ENCODE data around the gene CD79B.

The CD79B gene

DNA sequence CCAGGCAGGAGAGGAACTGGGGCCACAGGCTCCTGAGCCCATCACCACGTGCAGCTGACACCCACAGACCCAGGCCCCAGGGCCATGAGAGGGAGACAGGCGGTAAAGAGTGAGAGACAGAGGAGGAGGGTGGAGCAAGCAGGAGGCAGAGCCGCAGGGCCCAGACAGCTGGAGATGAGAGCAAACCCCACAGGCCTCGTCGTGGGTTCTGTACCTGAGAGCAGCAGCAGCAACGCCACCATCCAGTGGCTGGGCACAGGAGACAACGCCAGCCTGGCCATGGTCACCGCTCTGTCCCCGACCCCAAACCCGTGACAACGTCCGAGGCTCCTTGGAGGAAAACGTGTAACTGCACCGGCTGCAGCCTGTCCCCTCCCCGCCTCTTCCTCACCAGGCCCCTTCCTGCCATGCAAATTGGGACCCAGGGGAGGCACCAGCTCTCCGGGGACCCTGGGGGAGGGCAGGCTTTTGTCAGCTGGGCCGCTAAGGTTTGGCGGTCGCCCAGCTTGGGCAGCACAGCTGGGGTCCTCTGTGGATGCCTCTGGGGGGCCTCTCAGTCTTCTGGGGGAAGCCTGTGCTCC, at the start of gene CD79B:
CD79B (minus strand) TSS at position 351 of the 581 bp plus-strand sequence; CDS start at position 281, 70 bp downstream.
- TF ChIP-seq, protein P1, sequence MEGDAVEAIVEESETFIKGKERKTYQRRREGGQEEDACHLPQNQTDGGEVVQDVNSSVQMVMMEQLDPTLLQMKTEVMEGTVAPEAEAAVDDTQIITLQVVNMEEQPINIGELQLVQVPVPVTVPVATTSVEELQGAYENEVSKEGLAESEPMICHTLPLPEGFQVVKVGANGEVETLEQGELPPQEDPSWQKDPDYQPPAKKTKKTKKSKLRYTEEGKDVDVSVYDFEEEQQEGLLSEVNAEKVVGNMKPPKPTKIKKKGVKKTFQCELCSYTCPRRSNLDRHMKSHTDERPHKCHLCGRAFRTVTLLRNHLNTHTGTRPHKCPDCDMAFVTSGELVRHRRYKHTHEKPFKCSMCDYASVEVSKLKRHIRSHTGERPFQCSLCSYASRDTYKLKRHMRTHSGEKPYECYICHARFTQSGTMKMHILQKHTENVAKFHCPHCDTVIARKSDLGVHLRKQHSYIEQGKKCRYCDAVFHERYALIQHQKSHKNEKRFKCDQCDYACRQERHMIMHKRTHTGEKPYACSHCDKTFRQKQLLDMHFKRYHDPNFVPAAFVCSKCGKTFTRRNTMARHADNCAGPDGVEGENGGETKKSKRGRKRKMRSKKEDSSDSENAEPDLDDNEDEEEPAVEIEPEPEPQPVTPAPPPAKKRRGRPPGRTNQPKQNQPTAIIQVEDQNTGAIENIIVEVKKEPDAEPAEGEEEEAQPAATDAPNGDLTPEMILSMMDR (conservative IDR thresholded peaks at IDR 0.05), result no peak
- H3K27ac ChIP-seq, result no peak within 1 kb of the TSS

DNA sequence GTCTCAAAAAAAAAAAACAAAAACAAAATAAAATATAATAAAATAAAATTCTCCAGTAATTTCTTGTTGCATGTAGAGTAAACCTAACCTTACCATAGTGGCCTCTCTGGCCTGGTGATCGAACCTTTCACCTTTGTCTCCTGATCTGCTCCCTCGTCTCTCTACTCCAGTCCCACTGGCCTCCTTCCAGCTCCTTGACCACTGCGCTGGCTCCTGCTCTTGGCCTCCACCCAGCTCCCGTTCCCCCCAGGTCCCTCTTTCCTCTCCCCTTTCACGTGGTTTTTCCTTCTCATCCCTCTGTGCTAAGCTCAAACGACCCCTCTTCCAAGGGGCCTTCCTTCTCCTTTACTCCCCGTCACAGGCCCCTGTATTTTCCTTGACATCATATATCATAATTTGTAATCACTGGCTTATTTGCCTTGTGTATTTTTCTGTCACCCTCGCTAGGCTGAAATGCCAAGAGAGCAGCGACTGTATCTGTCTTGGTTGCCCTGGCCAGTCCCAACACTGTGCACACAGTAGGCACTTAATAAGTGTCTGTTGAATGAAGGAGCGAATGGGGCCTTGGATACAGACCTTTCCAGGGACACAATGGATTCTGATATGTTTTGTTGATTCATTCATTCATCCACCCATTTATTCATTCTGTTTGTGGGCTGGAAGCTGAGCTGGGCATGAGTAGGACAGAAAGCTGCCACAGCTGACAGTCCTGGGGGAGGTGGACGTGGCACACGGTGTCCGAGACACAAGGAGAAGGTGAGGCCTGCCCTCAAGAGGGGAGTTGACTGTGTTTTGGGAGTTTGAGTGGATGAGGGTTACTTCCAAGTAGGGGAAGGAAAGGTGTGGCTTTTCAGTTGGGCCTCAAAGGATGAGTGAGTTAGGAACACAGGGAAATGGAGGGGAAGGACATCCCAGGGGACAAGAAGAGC, 46.4 kb upstream of the CD79B start:
- H3K27ac ChIP-seq, result no peak overlapping the region
- TF ChIP-seq, protein P1 (conservative IDR thresholded peaks at IDR 0.05), result no peak

DNA sequence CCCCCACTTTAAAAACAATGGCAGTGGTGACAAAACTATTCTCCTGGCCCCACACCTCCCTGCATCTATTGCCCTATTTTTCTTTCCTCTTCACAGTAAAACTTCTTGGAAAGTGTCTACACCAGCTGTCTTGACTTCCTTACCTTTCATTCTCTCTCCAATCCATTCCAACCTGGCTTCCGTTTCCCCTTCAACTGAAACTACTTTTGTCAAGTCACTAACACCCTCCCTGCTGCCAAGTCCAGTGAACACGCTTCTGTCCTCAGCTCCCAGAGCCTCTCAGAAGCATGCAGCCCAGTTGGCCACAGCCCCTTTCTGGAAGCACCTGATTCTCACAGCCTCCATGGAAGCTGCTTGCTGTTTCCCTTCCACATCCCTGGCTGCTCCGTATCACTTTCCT, 44.6 kb upstream of the CD79B start:
- no peak overlapping the region for H3K27ac ChIP-seq

DNA sequence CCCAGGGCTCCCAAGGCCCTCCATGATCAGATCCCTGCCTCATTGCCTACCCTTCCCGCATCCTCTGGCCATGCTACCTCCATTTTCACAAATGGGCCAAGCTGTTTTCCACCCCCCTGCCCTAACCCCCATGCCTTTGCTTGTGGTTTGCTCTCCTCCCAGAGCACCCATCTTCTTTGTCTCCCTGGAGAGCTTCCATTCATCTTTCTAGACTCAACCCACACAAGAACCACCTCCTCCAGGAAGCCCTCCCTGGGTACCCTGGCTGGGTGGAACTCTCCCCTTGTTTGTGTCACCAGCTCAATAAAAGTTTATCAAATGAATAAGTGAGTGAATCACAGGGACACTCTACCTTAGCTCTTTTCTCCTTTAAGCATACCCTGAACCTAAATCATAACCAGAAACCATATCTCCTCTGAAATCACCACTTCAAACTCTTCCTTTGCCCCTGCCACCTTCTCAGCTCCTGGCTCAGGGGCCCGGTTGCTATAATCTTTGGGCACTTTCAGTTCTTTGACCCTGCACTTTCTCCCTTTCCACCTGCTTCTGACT, 43.5 kb upstream of the CD79B start:
- TF ChIP-seq, protein P1 (conservative IDR thresholded peaks at IDR 0.05), result no peak
- no peak overlapping the region for H3K27ac ChIP-seq

More for the DNA sequence above, 44.6 kb upstream of the CD79B start:
- TF ChIP-seq, protein P1 (conservative IDR thresholded peaks at IDR 0.05), result no peak

DNA sequence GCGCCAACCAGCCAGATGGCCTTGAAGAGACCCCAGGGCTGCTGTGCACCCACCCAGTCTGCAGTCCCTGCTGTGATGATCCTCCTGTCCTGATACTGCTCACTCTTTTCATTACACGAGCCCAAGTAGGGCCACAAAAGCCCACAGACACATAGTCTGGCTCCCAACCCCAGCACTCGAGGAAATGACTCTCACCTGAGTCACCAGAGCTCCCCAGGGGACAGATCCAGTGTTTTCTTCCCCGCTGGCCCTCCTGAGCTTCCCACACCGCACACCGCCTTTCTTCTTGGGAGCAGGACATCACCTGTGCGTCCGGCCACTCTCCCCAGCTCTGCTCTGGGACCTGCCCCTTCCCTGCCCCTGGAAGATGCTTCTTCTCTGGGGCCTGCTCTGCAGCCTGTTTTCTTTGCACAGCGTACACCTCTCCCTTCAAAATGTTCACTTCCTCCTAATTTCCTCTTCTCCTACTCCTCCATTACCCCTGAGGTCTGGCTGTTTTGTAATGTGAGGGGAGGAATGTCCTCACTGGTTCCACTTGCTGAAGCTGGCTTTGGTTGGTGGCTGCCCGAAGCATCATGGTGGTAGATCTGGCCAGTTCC, 42.6 kb upstream of the CD79B start:
- TF ChIP-seq, protein P1 (conservative IDR thresholded peaks at IDR 0.05), result no peak
- H3K27ac ChIP-seq, result no peak overlapping the region

DNA sequence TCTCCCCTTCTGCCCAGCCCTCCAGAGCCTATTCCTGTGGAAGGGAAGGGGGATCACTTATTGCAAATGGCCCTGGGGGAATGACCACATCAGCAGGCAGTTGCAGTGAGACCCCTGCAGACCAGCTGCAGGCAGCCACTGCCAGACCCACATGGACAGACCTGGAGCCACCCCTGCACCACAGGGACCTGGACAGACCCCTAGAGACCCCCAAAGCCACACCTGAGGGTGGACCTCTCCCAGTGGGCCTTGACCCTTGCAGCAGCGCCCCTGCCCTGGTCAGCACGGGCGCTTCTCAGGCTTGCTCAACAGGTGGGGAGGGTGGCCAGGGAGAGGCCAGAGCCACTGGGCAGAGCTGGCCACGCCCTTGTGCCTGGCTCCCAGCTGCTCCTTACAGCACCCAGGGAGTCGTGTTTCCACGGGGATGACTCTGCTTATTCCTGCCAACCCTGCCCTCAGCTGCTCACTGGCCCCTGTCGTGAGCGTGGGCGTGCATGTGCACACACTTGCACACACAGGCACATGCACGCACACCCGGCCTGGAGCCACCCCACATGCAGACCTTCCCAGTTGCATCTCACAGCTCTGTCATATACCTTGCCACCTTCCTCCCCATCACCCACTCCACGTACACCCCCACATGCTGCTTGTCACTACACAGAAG, 41.9 kb upstream of the CD79B start:
- no peak overlapping the region for H3K27ac ChIP-seq
- TF ChIP-seq, protein P1 (conservative IDR thresholded peaks at IDR 0.05), result no peak

Measured in VCaP (cell line).